ENCODE results near the gene ATP6V0C.

The ATP6V0C gene

DNA sequence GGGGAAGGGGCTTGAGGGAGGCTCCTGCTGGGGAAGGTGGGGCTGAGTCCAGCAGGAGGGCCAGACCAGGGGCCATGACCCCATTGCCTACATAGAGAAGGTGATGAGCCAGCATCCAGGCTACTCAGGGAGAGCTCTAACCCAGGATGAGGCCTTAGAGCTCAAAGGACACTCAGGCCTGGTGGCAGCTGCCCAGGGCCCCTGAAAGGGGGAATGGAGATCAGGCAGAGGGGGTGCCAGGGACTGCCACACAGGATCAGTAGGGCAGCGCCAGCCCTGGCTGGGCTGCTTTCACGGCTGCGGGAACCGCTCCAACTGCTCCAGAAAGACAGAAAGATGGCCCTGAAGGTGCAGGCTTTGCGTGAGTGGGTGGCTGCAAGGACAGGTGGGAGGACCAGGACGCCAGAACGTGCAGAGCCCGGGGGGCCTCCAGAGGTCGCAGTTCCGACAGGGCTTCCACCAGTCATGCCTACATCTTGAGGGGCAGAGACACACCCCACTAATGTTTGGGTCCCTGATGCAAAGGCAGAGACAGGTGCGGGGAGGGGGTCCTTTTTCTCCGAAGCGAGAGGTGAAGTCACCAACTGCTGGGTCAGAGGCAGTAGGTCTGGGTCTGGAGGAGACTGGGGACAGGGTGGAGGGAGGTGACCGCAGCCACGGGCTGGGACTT, 882 bp upstream of the ATP6V0C start:
- DNase-seq: no peak

DNA sequence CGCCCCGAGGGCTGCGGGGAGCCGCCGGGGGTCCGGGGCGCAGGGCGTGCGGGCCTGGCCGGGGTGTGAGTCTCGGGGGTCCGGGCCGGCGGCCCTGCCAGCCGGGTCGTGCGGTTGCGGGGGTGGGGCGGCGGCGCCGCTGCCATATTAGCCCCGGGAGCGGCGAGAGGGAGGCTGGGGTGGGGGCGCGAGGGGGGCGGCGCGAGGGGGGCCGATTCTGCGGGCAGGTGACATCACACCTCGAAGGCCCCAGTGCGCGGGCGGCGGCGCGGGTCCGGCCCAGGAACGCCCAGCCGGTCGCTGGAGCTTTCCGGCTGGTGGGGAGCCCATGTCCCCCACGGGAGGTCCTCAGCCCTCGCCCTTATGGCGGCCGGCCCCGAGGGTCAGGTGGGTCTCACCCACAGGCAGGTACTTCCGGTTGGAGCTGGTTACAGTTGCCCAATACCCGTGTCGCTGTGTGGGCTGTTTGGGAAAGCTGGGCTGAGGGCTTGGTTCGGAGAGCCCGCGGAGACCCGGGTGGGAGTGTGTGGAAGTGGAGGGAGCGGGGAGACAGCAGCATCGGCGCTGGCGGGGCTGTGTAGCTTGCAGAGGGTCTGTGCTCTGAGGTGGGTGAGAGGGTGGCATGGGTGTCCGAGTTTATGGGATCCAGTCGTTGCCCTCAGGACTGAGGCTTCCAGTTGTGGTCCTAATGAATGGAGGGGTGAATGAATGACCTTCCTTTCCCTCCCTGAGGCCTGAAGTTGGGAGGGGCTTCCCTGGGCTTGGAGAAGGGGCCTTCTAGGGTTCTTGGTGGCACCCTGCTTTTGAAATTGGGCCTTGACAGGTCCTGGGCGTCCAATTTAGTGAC, 804 bp downstream of the ATP6V0C start:
- no peak for DNase-seq

DNA sequence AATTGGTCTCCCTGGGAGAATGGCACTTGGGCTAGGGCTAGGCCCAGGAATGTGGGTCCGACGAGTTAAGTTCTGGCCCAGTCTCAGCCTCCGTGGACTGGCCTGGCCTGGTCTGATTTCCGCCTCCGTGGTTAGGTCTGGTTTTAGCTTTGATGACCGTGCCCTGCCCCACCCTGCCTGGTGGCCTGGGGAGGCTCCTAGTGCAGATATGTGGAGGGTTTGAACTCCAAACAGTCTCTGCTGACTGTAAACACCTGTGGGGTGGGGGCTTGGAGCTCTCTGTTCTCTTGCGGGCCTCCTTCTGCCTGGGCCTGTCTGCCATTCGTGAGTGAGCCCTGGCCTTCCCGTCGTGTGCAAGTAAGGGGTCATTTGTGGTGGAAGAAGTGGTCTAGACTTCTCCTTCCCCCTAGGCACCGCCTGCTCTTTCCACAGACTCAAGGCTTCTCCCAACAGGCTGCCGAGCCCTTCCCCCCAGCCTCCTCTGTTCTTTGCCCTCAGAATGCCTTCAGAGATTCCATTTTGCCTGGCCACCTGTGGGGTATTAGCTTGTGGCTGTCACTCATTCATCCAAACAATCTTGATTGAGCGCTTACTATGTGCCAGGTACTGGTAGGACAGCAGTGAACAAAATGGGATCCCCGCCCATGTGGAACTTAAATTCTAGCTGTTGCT, 1.6 kb downstream of the ATP6V0C start:
- DNase-seq: no peak

DNA sequence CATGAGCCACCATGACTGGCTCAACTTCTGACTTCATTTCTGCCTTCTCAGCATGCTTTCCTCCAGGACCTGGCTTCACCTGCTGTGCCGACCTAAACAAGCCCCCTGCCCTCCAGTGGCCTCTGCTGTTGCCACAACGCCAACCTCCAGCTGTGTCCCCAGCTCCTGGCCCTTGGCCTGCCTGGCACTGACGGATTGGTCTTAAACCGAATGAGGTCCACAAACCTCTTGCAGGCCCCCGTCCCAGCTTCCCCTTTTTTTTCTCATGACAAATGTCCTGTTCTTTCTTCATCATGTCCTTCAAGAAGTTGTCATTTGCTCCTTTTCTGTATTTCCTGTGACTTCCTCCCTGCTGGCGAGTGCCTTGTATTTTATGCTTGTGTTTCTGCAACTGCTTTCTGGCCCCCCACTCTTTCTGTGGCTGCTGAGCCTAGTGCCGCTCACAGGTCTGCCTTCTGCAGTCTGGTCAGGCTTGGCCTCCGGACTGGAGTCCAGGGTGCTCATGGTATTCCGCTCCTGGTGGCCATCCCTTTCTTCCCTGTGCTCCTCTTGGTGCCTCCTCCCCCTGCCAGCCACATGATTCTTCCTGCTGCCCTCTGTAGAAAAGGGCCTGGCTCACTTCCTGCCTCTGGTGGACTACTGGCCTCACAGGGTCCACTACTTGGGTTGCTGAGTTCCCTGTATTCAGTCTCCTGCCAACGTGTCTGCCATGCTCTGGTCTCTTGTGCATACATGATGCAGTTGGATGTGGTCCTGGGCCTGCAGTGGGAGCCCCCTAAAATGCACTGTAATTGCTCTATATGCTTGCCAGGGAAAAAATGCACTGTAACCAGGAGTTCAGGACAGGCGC, 2.9 kb downstream of the ATP6V0C start:
- DNase-seq: peak; percentile 44

DNA sequence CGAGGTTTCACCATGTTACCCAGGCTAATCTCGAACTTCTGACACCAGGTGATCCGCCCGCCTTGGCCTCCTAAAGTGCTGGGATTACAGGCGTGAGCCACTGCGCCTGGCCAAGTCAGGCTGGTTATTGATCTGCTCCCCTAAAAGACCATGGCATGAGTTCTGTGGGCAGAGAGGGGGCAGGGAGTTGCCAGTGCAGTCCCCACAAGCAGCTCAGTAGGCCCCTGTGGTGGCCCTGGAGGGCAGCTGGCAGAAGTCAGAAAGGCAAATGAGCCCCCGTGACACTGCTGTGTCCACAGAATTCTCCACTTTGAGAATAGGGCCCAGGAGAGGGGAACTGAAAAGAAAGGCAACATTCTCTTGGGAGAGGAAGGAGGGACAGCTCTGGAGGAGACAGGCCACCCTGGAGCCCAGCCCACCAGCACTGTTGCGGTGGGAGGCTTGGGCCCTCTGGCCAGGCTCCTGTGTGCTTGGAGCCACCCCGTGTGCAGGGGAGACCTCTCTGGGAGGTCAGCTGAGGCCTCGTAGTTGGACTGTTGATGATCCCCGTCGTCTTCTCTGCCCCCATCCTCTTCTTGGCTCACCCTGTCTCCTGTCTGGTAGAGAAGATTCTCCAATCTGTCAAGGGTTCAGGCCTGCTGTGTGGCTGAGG, 4.3 kb downstream of the ATP6V0C start:
- no peak for DNase-seq

DNA sequence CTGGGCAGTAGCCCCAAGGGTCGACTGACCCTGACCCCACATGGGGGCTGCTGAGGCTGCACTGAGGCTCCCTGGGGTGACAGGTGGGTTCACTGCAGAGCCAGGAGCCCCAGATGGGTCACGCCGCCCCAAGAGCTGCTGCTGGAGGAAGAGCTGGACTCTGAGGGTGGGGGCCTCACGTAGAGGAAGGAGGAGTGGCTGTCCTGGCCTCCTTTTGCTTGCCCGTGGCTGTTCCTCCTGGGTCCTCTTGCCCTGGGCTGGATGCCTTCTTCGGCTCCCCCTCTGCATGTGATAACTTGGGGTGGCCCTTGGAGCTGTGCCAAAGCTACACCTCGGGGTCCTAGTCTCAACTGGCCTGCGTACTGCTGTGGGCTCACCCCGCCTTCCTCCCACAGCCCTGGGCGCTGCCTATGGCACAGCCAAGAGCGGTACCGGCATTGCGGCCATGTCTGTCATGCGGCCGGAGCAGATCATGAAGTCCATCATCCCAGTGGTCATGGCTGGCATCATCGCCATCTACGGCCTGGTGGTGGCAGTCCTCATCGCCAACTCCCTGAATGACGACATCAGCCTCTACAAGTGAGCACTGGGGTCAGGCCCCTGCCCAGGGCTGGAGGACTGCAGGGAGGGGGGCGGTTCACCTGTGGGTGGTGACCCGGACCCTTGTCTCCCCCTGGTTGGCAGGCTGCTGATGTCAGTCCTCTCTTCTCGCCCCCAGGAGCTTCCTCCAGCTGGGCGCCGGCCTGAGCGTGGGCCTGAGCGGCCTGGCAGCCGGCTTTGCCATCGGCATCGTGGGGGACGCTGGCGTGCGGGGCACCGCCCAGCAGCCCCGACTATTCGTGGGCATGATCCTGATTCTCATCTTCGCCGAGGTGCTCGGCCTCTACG, 5.3 kb downstream of the ATP6V0C start:
- DNase-seq: no peak

DNA sequence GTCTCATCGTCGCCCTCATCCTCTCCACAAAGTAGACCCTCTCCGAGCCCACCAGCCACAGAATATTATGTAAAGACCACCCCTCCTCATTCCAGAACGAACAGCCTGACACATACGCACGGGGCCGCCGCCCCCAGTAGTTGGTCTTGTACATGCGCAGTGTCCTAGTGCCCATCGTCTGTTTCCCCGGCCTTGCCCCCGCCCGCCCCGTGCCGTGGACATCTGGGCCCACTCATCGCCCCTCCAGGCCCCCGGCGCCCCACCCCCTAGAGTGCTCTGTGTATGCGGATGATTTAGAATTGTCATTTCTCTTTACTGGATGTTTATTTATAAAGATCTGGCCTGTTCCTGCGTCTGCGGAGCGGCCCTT, 5.9 kb downstream of the ATP6V0C start:
- DNase-seq: no peak

DNA sequence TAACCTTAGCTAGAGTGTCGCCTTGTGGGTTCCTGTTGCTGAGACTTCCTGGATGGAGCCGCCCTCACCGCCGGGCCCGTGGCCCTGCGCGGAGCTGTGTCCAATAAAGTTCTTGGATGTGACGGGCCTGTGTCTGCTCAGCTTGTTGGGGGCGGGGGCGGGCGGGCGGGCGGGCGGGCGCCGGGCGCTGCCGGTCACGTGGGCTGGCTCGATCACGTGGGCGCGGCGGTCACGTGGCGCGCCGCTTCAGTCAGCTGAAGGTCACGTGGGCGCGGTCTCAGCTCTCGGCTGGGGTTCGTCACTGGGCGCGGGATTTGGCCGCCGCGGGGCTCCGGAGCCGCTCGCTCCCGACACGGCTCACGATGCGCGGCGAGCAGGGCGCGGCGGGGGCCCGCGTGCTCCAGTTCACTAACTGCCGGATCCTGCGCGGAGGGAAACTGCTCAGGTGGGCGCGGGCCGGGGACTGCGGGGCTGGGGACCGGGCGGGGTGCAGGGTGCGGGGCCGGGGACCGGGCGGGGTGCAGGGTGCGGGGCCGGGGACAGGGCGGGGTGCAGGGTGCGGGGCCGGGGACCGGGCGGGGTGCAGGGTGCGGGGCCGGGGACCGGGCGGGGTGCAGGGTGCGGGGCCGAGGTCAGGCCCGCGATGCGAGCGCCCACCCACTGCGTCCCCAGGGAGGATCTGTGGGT, 6.5 kb downstream of the ATP6V0C start, which contains the start of gene AMDHD2:
Gene AMDHD2, plus strand, starts transcription at position 275 of the 687 bp plus-strand sequence. Its CDS starts 88 bp downstream, at position 363.
- peak; percentile 81 for DNase-seq

DNA sequence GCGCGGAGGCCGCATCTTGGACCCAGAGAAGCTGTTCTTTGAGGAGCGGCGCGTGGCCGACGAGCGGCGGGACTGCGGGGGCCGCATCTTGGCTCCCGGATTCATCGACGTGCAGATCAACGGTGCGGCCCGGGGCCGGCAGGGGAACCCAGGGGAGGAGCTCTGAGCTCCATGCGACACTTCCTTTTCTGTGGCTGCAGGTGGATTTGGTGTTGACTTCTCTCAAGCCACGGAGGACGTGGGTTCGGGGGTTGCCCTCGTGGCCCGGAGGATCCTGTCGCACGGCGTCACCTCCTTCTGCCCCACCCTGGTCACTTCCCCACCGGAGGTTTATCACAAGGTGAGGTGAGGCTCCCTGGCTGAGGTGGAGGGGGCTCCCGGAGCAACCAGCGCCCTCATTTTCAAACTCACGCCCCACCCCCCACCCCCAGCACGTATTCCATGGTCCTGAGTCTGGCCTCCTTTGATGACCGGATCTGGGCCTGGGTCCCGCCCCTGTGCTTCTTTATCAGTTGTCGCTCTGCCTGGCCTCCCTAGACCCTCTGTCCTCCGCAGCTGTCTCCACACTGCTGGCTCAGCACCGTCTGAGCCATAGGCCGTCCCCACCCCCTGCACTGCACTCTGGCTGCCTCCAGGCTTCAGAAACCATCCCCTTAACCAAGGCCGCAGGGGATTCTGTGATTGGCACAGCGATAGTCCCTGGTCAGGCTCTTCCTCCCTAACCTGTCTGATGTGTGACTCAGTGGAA, 7.2 kb downstream of the ATP6V0C start:
- DNase-seq: no peak

DNA sequence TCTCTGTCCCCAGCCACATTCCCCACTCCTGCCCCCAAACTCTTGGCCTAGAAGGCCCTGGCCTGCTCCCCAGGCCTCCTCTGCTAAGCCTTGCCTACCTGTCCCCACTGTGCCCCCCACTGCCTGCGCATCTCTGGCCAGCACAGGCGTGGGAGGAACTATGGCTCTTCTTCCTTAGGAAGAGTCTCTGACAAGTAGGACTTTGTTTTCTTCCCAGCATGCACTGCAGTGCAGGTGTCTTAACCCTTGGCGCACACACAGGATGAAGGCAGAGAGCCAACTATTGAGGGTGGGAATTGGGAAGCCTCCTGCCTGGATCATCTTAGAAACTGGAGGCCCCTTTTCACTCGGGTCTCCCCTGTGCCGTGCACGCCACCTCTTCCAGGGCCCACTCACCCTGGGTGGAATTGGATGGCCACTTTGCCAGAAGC, 10.1 kb downstream of the ATP6V0C start:
- DNase-seq: no peak

DNA sequence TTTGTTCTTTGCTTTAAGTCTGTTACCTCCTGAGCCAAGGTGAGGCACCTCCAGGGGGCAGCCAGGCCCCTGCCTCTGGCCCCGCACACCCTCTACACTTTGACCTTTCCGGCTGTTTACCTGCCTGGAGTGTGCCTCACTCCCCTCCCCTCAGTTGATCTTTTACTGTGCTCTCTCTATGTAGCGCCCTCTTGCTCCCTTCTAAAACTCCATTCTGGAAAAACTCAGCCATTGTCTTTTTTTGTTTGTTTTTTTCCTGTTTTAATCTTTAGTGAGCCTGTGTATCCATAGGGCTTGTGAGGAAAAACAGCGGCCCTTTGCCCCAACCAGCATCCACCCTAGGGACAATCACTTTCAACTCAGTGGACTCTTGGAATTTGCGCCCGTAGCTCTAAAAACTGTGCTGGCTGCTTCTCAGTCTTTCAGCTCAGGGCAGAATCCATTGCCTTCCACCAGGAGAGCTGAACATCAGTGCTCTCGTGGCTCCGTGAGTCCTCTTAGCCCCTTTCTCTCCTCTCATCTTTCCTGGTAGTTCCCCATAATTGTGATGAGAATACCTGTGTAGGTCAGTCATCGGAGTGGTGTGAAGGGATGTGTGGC, 10.7 kb downstream of the ATP6V0C start:
- DNase-seq: no peak

DNA sequence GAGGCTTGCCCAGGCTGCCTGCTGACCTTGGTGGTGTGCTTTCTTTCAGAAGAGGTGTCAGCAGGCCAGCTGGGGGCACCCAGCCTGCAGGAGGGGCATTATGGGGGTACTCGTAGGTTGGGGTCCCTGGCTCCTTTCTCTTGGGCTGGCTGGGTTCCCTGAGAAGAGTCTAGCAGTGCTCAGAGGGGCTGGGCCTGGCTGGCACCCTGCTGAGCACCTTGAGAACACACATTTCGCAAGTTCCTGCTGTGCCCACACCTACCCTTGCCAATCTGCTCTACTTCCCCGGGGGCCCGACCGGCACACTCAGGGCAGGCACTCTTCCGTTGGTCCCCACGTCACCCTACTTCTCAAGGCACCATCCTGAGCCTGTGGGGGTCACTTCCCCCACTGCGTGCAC, 12.4 kb downstream of the ATP6V0C start:
- DNase-seq: no peak

DNA sequence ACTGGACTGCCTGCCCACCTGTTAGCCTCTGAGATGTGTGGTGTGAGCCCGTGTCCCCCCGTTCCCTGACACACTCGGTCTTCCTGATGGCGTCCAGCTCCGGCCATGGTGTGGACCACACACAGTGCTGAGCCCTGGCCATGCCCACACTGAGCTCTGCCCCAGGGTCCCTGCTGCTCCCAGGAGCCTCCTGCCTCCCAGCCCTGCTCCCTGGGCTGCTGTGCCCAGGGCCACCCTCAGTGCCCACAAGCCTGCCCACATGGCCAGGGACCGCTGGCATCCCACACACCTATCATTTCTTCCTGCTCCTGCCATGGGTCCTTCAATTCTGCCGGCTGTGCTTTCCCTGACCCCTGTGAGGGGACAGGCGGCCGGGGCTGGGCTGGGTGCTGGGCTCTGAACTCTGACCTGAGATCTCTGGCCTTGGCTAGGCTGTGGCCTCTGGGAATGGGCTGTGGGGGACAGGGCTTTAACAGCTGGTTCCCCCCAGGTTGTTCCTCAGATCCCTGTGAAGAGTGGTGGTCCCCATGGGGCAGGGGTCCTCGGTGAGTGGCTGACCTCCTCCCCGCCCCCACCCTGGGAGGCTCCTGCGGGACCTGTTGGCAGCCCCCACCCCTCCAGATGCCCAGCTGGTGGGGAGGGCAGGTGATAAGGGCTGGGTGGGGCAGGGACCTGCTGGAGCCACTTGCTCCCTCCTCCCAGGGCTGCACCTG, 13.5 kb downstream of the ATP6V0C start:
- DNase-seq: no peak

DNA sequence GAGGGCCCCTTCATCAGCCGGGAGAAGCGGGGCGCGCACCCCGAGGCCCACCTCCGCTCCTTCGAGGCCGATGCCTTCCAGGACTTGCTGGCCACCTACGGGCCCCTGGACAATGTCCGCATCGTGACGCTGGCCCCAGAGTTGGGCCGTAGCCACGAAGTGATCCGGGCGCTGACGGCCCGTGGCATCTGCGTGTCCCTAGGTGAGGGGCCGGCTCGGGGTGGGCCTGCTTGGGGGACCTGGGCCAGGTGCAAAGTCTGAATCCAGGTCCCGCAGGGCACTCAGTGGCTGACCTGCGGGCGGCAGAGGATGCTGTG, 14.0 kb downstream of the ATP6V0C start:
- DNase-seq: no peak

DNA sequence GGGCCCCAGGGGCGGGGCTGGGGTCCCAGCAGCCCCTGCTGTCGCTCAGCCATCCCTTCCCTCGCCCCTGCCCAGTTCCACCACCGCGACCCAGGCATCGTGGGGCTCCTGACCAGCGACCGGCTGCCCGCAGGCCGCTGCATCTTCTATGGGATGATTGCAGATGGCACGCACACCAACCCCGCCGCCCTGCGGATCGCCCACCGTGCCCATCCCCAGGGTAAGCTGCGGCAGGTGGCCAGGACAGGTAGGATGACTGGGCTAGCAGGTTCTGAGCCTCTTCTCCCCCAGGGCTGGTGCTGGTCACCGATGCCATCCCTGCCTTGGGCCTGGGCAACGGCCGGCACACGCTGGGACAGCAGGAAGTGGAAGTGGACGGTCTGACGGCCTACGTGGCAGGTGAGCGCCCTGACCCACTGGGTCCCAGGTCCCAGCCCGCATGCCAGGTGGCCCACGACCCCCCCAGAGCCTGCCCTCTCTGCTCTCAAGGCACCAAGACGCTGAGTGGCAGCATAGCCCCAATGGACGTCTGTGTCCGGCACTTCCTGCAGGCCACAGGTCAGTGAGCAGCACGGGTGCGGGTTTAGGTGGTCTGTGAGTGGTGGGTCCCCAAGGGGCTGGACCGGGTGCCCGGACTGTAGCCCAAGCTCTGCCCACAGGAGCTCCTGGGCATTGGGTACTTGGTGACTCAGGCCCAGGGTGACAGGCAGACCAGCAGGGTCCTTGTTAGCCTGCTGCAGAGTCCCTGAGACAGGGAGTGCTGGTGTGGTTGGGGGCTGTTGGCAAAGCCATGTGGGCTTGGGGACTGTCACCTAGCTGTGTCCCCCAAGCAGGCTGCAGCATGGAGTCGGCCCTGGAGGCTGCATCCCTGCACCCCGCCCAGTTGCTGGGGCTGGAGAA, 14.7 kb downstream of the ATP6V0C start:
- DNase-seq: no peak

DNA sequence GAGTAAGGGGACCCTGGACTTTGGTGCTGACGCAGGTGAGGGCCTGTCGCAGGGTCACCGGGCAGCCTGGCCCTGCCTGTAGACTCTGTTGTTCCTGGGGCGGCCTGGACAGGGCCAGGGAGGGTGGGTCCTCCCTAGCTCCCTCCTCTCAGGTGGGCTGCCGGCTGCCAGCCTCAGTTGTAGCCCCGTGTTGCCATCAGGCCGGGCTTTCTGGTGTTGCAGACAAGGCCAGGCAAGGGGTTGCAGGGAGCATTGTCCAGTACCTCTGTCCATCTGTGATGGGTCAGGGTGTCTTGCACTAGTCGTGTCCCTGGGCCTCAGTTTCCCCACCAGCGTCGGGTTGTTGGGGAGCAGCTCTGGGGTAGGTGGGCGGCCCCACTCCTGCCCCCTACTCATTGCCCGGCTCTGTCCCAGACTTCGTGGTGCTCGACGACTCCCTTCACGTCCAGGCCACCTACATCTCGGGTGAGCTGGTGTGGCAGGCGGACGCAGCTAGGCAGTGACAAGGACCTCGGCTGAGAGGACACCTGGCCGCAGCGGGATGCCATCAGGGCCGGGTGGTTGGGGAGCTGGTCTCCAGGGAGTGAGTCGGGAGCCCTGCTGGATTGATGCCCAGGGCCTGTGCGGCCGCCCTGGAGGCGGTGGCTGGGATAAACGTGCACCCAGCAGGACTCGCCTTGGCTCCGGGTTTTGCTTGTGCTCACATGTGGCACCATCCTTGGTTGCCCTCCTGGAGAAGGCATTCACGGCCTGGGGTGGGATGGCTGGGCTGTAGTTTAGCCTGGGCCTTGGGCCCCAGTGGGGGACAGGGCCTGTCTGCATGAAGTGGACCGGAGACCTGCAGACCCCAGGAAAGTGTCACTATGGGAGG, 15.5 kb downstream of the ATP6V0C start:
- DNase-seq: no peak

All from NCI-H226 (cell line).